H1 (cell line): ENCODE measurements around the gene DCLK1. TPM values are rescaled to one million over a fixed set of nuclear protein-coding genes. Genes with fewer than 3 reads are reported as not detected.

ENCODE experiments used
- CTCF ChIA-PET: fragments of 300-600 bp; sonication (Branson Sonifier 250); formaldehyde crosslinking; loops from one replicate; lab custom pipeline; 2021; ENCODE audit not compliant: partially characterized antibody; lab: Charles Lee
- POLR2A ChIA-PET: fragments of 300-600 bp; sonication (Branson Sonifier 250); formaldehyde crosslinking; loops from one replicate; lab custom pipeline; 2021; ENCODE audit warnings: inconsistent platforms; ENCODE audit not compliant: partially characterized antibody; lab: Charles Lee
- DNase-seq, 2 experiments: peaks; one replicate each; pipeline versions ENCODE4 v3.0.0 to v3.0.0-alpha.2; 2010 to 2022; ENCODE audit warnings: low spot score in 2 of 2, low read depth in 1 of 2, mixed read lengths in 1 of 2
- FAIRE-seq: peaks from 2 replicates; lab custom pipeline; 2011; peaks lifted over from hg19 to GRCh38; lab: Jason Lieb, UNC
- H2AFZ ChIP-seq: 2 replicates; pipeline ENCODE4 v1.8.1; 2012; ENCODE audit warnings: low read length, inconsistent platforms
- H2AK5ac ChIP-seq: 2 replicates; pipeline ENCODE4 v1.6.1; 2013; ENCODE audit warnings: low read depth, low read length
- H2BK120ac ChIP-seq: replicated peaks from 2 replicates; pipeline ENCODE3; 2013; ENCODE audit warnings: low read depth, low read length, inconsistent platforms
- H2BK12ac ChIP-seq: 2 replicates; pipeline ENCODE4 v1.6.1; 2013; ENCODE audit warnings: low read depth, low read length
- H2BK15ac ChIP-seq: 2 replicates; pipeline ENCODE4 v1.6.1; 2013; ENCODE audit warnings: low read length
- H2BK20ac ChIP-seq: 2 replicates; pipeline ENCODE4 v1.6.1; 2013; ENCODE audit warnings: low read length
- H2BK5ac ChIP-seq: 2 replicates; pipeline ENCODE4 v1.6.1; 2013; ENCODE audit warnings: low read depth, low read length
- H3K14ac ChIP-seq: 2 replicates; pipeline ENCODE4 v1.6.1; 2013; ENCODE audit warnings: inconsistent platforms; ENCODE audit not compliant: insufficient read length
- H3K18ac ChIP-seq: 2 replicates; pipeline ENCODE4 v1.6.1; 2013; ENCODE audit warnings: low read length; ENCODE audit errors: extremely low read depth
- H3K23ac ChIP-seq: 2 replicates; pipeline ENCODE4 v1.6.1; 2013; ENCODE audit warnings: inconsistent platforms; ENCODE audit not compliant: insufficient read length
- H3K23me2 ChIP-seq: 2 replicates; pipeline ENCODE4 v1.6.1; 2013; ENCODE audit warnings: low read depth, low read length
- H3K27ac ChIP-seq: 2 replicates; pipeline ENCODE4 v1.6.1; 2011; ENCODE audit warnings: low read depth, low read length, inconsistent platforms
- H3K27me3 ChIP-seq, 4 experiments: replicated peaks in 1 of 4; 1 replicate in 1 of 4; 2 replicates in 3 of 4; pipeline versions ENCODE4 v1.6.1 to v1.8.1; 2011 to 2013; ENCODE audit warnings: low read length in 3 of 4, mild to moderate bottlenecking in 3 of 4, inconsistent platforms in 2 of 4, mixed read lengths in 2 of 4, moderate library complexity in 1 of 4; ENCODE audit not compliant: control insufficient read depth in 3 of 4, insufficient read depth in 3 of 4; ENCODE audit errors: extremely low read depth in 1 of 4
- H3K36me3 ChIP-seq, 4 experiments: 2 replicates each; pipeline versions ENCODE4 v1.6.1 to v1.8.1; 2011 to 2013; ENCODE audit warnings: mild to moderate bottlenecking in 4 of 4, low read length in 3 of 4, moderate library complexity in 2 of 4, control low read depth in 1 of 4, inconsistent platforms in 1 of 4; ENCODE audit not compliant: insufficient read depth in 4 of 4, control insufficient read depth in 2 of 4
- H3K4ac ChIP-seq: replicated peaks from 2 replicates; pipeline ENCODE3; 2013; ENCODE audit warnings: low read length, low read depth, mixed read lengths, inconsistent platforms; ENCODE audit not compliant: insufficient read length
- H3K4me1 ChIP-seq, 4 experiments: replicated peaks in 1 of 4; 1 replicate in 1 of 4; 2 replicates in 3 of 4; pipeline versions ENCODE4 v1.6.1 to v1.8.1; 2011 to 2013; ENCODE audit warnings: low read length in 3 of 4, inconsistent platforms in 2 of 4, mixed read lengths in 1 of 4; ENCODE audit not compliant: insufficient read depth in 4 of 4, control insufficient read depth in 3 of 4
- H3K4me2 ChIP-seq, 2 experiments: 2 replicates each; pipeline versions ENCODE4 v1.6.1 to v1.8.1; 2011 to 2013; ENCODE audit warnings: low read depth in 2 of 2, low read length in 2 of 2, control low read depth in 1 of 2, inconsistent platforms in 1 of 2, mild to moderate bottlenecking in 1 of 2; ENCODE audit not compliant: insufficient read depth in 1 of 2
- H3K4me3 ChIP-seq, 4 experiments: fragments of 200-600, 300-600 bp in 1 of 4; sonication (generic), shearing (Covaris generic), sonication (Bioruptor Twin) in 1 of 4; 2 replicates each; pipeline versions ENCODE4 v1.5.1 to v1.8.1; 2011 to 2016; ENCODE audit warnings: low read length in 4 of 4, low read depth in 3 of 4, control low read depth in 2 of 4, inconsistent platforms in 2 of 4, mild to moderate bottlenecking in 2 of 4, mixed read lengths in 1 of 4, moderate library complexity in 1 of 4; ENCODE audit not compliant: insufficient read depth in 2 of 4; ENCODE audit errors: extremely low read depth in 1 of 4
- H3K56ac ChIP-seq: replicated peaks from 2 replicates; pipeline ENCODE3; 2013; ENCODE audit warnings: low read depth, mild to moderate bottlenecking, mixed read lengths, low read length, inconsistent platforms; ENCODE audit not compliant: insufficient read length
- H3K79me1 ChIP-seq: 2 replicates; pipeline ENCODE4 v1.6.1; 2013; ENCODE audit warnings: low read depth, low read length, control low read depth
- H3K79me2 ChIP-seq, 2 experiments: 2 replicates each; pipeline versions ENCODE4 v1.6.1 to v1.8.1; 2012 to 2013; ENCODE audit warnings: low read length in 2 of 2, mild to moderate bottlenecking in 2 of 2, inconsistent platforms in 1 of 2; ENCODE audit not compliant: insufficient read depth in 2 of 2, control insufficient read depth in 1 of 2
- H3K9ac ChIP-seq, 4 experiments: replicated peaks in 1 of 4; 1 replicate in 1 of 4; 2 replicates in 3 of 4; pipeline versions ENCODE4 v1.6.1 to v1.8.1; 2011 to 2013; ENCODE audit warnings: low read depth in 3 of 4, low read length in 3 of 4, control low read depth in 2 of 4, mild to moderate bottlenecking in 2 of 4, moderate library complexity in 2 of 4, inconsistent platforms in 1 of 4; ENCODE audit errors: extremely low read depth in 1 of 4
- H3K9me3 ChIP-seq, 2 experiments: 2 replicates each; pipeline versions ENCODE4 v1.6.1 to v1.8.1; 2012 to 2013; ENCODE audit warnings: mild to moderate bottlenecking in 2 of 2, moderate library complexity in 2 of 2, control low read depth in 1 of 2, inconsistent platforms in 1 of 2, low read depth in 1 of 2, low read length in 1 of 2, mixed read lengths in 1 of 2; ENCODE audit not compliant: insufficient read depth in 2 of 2
- H4K20me1 ChIP-seq, 2 experiments: replicated peaks in 1 of 2; 2 replicates each; pipeline versions ENCODE3 to v1.8.1; 2011 to 2013; ENCODE audit warnings: inconsistent platforms in 2 of 2, low read length in 2 of 2, mild to moderate bottlenecking in 1 of 2; ENCODE audit not compliant: insufficient read depth in 2 of 2, control insufficient read depth in 1 of 2
- H4K5ac ChIP-seq: 2 replicates; pipeline ENCODE4 v1.6.1; 2013; ENCODE audit warnings: low read length, low read depth, mixed read lengths, inconsistent platforms; ENCODE audit not compliant: insufficient read length
- H4K8ac ChIP-seq: 2 replicates; pipeline ENCODE4 v1.8.0; 2013; ENCODE audit warnings: mild to moderate bottlenecking, moderate library complexity, low read length, inconsistent platforms; ENCODE audit not compliant: insufficient read depth; ENCODE audit errors: extremely low read depth
- H4K91ac ChIP-seq: replicated peaks from 2 replicates; pipeline ENCODE3; 2013; ENCODE audit warnings: low read length, mixed read lengths, inconsistent platforms; ENCODE audit not compliant: insufficient read length
- ASH2L ChIP-seq: fragments of 200-600, 300-600 bp; sonication (generic); IDR thresholded peaks from one replicate; pipeline ENCODE4 v1.7.1; 2017; ENCODE audit warnings: low read length
- MAFK ChIP-seq: IDR thresholded peaks from 2 replicates; pipeline ENCODE4 v1.6.1; 2012; ENCODE audit warnings: low read depth, mild to moderate bottlenecking, improper control_type of control experiment, low read length
- NRF1 ChIP-seq: IDR thresholded peaks from 2 replicates; pipeline ENCODE4 v1.6.1; 2011; ENCODE audit warnings: mild to moderate bottlenecking, low read depth, low read length, improper control_type of control experiment
- PHF8 ChIP-seq: fragments of 200-600 bp; sonication (generic); conservative IDR thresholded peaks from 2 replicates; pipeline ENCODE4 v1.7.1; 2012; ENCODE audit warnings: low read depth, mild to moderate bottlenecking, inconsistent platforms, low read length, moderate library complexity
- RBBP5 ChIP-seq: IDR thresholded peaks from 2 replicates; pipeline ENCODE4 v1.7.1; 2012; ENCODE audit warnings: low read depth, mild to moderate bottlenecking, inconsistent platforms, low read length, moderate library complexity, borderline replicate concordance
- WGBS, 2 experiments: shearing (Covaris generic) in 1 of 2; methylation state at CpG; one replicate each; pipeline versions ENCODE4 v1.1.6 to v1.1.7; 2013 to 2015; ENCODE audit warnings: low lambda C conversion rate in 2 of 2, mixed read lengths in 2 of 2, inconsistent platforms in 1 of 2, low coverage in 1 of 2, missing lambda C conversion rate in 1 of 2; ENCODE audit not compliant: insufficient replicate concordance in 2 of 2, insufficient coverage in 1 of 2, insufficient read length in 1 of 2; ENCODE audit errors: extremely low coverage in 1 of 2, missing lambda C conversion rate in 1 of 2; 5-methylcytosine and 5-hydroxymethylcytosine counted together
- polyA plus RNA-seq, 7 experiments: library from polyadenylated mRNA; depleted of rRNA in 3 of 7; stranded (reverse) in 5 of 7; unstranded in 2 of 7; fragments of >200 nt in 5 of 7; fragments of 200-250 nt in 2 of 7; gene quantifications; 1 replicate in 5 of 7; 2 replicates in 1 of 7; 4 replicates in 1 of 7; pipeline versions ENCODE4 v1.2.1 to v1.2.3, GENCODE V29; 2011 to 2013; ENCODE audit warnings: missing spikeins in 2 of 7, mixed read lengths in 2 of 7
- total RNA-seq: library from RNA; stranded (reverse); fragmentation: NEBNext Ultra II Directional; extraction: Animal tissue kit (Norgen Biotek cat#: 25700); gene quantifications from 2 replicates; pipeline ENCODE4 v1.2.1, GENCODE V29; 2021
- TF ChIP-seq, protein P1 (sequence below): IDR thresholded peaks from 2 replicates; pipeline ENCODE4 v1.6.1; 2011; ENCODE audit warnings: low read depth, mild to moderate bottlenecking, low read length; ENCODE audit not compliant: insufficient read depth

Gene DCLK1
- total and polyA plus RNA-seq, 2 of the 8 experiments (the other 6 are each of a cell fraction or from before 2014, with no cell fraction given): 22.8 to 41.0 TPM

DNA sequence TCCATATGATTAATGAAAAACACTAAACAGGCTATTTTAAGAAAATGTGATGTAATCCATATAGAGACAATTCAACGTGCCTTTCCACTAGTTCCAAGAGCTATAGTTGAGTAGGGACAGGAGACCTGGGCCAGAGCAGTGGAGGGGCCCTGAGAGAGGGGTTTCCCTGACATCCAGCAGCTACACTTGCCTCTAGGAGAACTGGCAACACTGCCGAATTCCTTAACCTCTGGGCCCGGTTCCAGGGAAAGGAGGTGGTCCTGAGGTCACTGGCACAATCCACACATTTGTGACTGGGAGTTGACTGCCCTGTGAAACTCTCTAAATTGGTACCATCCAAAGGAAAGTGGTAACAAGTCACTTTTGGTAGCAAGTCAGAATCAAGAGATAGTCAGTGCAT is 264.4 kb downstream of the DCLK1 start:
- Histone ChIP-seq H2BK120ac (no peak overlapping the region), H3K79me2 (no peaks in the 10 kb centered on the region), H2BK5ac (no peak overlapping the region), H4K5ac (no peak overlapping the region), H3K4me1 (no peaks in the 10 kb centered on the region; a peak in 1 of 7 replicates), H4K8ac (no peak overlapping the region), H3K4me2 (no peak overlapping the region), H3K14ac (no peak overlapping the region), H3K4me3 (no peak overlapping the region), H2AK5ac (no peak overlapping the region), H3K4ac (no peak overlapping the region), H2BK20ac (no peak overlapping the region), H2BK15ac (no peak overlapping the region), H4K20me1 (peaks cover 0 to 1% of the 10 kb centered on the region in 2 experiments), H3K36me3 (no peaks in the 10 kb centered on the region), H3K18ac (peak overlapping the region; percentile 11; the same call in 1 of the 2 replicates), H3K9me3 (no peaks in the 10 kb centered on the region), H3K23ac (no peak overlapping the region), H2AFZ (no peak overlapping the region), H4K91ac (no peak overlapping the region), H3K23me2 (no peaks in the 10 kb centered on the region; the same call in 1 of the 2 replicates), H3K56ac (no peak overlapping the region), H3K79me1 (no peaks in the 10 kb centered on the region), H2BK12ac (no peak overlapping the region; the same call in 1 of the 2 replicates), H3K27me3 (no peaks in the 10 kb centered on the region; a peak in 1 of 7 replicates), H3K9ac (no peak overlapping the region), H3K27ac (no peak overlapping the region)
- CTCF ChIA-PET: no interaction called here
- POLR2A ChIA-PET: no interaction called here
- WGBS, 2 experiments: 69% methylated on average over 3 of the region's 3 CpGs; no CpG with 5 or more reads in 1 of the 2 experiments
- TF ChIP-seq RBBP5 (no peak), NRF1 (no peak), PHF8 (no peak), ASH2L (no peak), MAFK (no peak)
- TF ChIP-seq, protein P1, sequence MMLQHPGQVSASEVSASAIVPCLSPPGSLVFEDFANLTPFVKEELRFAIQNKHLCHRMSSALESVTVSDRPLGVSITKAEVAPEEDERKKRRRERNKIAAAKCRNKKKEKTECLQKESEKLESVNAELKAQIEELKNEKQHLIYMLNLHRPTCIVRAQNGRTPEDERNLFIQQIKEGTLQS: no peak
- FAIRE-seq: no peak
- DNase-seq: no peak
